ENCODE results near the gene DLG2. TPM values are rescaled to one million over a fixed set of nuclear protein-coding genes. Genes with fewer than 3 reads are reported as not detected.

The DLG2 gene
- total and polyA plus RNA-seq, 4 donors: 0.30 to 5.5 (median 0.68) TPM

DNA sequence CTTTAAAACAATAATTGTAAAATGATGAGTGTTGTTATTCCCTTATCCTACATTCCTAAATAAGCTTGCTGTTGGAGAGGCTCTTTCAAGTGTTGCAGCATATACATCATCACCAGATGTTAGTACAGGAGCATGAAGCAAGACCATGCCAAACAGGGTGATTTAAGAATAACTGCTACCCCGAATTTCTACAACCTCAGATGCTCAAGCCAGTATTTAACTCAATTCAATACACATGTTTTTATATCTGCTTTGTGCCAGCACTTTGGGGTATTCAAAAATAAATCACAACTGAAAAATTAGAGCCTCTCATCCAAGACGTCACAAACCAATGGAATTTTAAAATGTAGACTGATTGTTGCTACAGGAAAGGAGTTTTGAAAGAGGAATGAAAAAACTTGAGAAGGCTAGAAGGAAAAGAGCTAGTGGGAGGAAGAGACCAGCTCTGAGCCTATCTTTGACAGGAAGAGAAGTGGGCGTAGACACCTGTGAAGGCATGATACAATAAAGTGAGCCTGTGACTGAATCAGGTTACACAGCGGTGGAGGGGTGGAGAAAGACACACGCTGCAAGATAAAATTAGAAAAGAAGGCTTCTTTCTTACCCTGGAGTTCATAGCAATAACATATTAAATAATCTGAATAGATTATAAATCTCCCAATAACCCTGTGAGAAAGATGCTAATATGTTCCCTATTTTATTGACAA, 95.8 kb downstream of the DLG2 start:
- 73% methylated on average over 5 of the region's 5 CpGs for WGBS
- DNase-seq (ENCODE audit: low spot score): no peak
- Histone ChIP-seq H3K27me3 (ENCODE audit: control insufficient read depth in 4 of 4, insufficient read depth in 4 of 4, low read length in 3 of 4) (no peaks in the 10 kb centered on the region), H3K4me3 (ENCODE audit: low read depth in 1 of 3, low read length in 3 of 3) (no peak overlapping the region), H3K27ac (ENCODE audit: low read depth in 1 of 2, low read length in 2 of 2) (no peak overlapping the region), H3K36me3 (ENCODE audit: control insufficient read depth in 4 of 4, insufficient read depth in 3 of 4, low read depth in 1 of 4, low read length in 3 of 4) (no peaks in the 10 kb centered on the region), H3K9me3 (ENCODE audit: control insufficient read depth in 4 of 4, low read length in 3 of 4) (peaks cover 0 to 3% (median under 1%) of the 10 kb centered on the region in 4 donors), H3K9ac (ENCODE audit: low read depth in 1 of 2, low read length in 2 of 2) (no peak overlapping the region), H3K4me1 (ENCODE audit: control insufficient read depth in 4 of 4, insufficient read depth in 4 of 4, low read length in 3 of 4) (no peaks in the 10 kb centered on the region)
- TF ChIP-seq YY1 (IDR thresholded peaks at IDR 0.05) (no peak), HNF4A (conservative IDR thresholded peaks at IDR 0.05) (no peak), GABPA (IDR thresholded peaks at IDR 0.05 in 1 of 2, conservative IDR thresholded peaks at IDR 0.05 in 1 of 2) (no peak), TAF1 (conservative IDR thresholded peaks at IDR 0.05) (no peak), FOXA2 (IDR thresholded peaks at IDR 0.05) (no peak), RAD21 (IDR thresholded peaks at IDR 0.05) (no peak), JUND (IDR thresholded peaks at IDR 0.05) (no peak), RXRA (IDR thresholded peaks at IDR 0.05) (no peak)
- TF ChIP-seq, protein P1, sequence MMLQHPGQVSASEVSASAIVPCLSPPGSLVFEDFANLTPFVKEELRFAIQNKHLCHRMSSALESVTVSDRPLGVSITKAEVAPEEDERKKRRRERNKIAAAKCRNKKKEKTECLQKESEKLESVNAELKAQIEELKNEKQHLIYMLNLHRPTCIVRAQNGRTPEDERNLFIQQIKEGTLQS (IDR thresholded peaks at IDR 0.05): no peak
- TF ChIP-seq, protein P2, sequence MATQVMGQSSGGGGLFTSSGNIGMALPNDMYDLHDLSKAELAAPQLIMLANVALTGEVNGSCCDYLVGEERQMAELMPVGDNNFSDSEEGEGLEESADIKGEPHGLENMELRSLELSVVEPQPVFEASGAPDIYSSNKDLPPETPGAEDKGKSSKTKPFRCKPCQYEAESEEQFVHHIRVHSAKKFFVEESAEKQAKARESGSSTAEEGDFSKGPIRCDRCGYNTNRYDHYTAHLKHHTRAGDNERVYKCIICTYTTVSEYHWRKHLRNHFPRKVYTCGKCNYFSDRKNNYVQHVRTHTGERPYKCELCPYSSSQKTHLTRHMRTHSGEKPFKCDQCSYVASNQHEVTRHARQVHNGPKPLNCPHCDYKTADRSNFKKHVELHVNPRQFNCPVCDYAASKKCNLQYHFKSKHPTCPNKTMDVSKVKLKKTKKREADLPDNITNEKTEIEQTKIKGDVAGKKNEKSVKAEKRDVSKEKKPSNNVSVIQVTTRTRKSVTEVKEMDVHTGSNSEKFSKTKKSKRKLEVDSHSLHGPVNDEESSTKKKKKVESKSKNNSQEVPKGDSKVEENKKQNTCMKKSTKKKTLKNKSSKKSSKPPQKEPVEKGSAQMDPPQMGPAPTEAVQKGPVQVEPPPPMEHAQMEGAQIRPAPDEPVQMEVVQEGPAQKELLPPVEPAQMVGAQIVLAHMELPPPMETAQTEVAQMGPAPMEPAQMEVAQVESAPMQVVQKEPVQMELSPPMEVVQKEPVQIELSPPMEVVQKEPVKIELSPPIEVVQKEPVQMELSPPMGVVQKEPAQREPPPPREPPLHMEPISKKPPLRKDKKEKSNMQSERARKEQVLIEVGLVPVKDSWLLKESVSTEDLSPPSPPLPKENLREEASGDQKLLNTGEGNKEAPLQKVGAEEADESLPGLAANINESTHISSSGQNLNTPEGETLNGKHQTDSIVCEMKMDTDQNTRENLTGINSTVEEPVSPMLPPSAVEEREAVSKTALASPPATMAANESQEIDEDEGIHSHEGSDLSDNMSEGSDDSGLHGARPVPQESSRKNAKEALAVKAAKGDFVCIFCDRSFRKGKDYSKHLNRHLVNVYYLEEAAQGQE (IDR thresholded peaks at IDR 0.05): no peak
- TF ChIP-seq, protein P3, sequence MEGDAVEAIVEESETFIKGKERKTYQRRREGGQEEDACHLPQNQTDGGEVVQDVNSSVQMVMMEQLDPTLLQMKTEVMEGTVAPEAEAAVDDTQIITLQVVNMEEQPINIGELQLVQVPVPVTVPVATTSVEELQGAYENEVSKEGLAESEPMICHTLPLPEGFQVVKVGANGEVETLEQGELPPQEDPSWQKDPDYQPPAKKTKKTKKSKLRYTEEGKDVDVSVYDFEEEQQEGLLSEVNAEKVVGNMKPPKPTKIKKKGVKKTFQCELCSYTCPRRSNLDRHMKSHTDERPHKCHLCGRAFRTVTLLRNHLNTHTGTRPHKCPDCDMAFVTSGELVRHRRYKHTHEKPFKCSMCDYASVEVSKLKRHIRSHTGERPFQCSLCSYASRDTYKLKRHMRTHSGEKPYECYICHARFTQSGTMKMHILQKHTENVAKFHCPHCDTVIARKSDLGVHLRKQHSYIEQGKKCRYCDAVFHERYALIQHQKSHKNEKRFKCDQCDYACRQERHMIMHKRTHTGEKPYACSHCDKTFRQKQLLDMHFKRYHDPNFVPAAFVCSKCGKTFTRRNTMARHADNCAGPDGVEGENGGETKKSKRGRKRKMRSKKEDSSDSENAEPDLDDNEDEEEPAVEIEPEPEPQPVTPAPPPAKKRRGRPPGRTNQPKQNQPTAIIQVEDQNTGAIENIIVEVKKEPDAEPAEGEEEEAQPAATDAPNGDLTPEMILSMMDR (IDR thresholded peaks at IDR 0.05; ENCODE audit: low read depth, low read length, missing input control): no peak

DNA sequence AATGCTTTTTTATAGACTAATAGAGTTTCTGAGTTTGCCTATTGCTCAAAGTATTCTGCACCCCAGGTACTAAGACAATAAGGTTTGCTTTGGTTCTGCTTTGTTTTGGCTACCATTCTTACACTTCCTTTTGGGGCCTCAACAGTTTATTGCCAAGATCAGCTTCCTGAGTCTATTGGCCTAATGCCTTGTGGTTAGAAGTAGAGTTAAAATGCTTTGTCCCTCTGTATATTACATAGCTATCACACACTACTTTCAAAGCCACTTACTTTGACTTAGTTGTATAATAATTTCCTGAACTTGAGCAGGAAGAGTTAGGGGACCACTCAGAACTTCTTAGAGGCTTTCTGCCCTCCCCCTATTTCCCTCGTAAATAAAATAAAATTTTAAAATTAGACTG, 96.5 kb downstream of the DLG2 start:
- H3K9me3 ChIP-seq (ENCODE audit: control insufficient read depth in 4 of 4, low read length in 3 of 4): peaks cover 0 to 2% (median under 1%) of the 10 kb centered on the region in 4 donors
- H3K4me3 ChIP-seq (ENCODE audit: low read depth in 1 of 3, low read length in 3 of 3): no peak overlapping the region
- H3K36me3 ChIP-seq (ENCODE audit: control insufficient read depth in 4 of 4, insufficient read depth in 3 of 4, low read depth in 1 of 4, low read length in 3 of 4): no peaks in the 10 kb centered on the region
- no peak overlapping the region for H3K9ac ChIP-seq (ENCODE audit: low read depth in 1 of 2, low read length in 2 of 2)
- no peak overlapping the region for H3K27ac ChIP-seq (ENCODE audit: low read depth in 1 of 2, low read length in 2 of 2)
- WGBS: 77% methylated on average over 1 of the region's 1 CpG
- TF ChIP-seq, protein P4, sequence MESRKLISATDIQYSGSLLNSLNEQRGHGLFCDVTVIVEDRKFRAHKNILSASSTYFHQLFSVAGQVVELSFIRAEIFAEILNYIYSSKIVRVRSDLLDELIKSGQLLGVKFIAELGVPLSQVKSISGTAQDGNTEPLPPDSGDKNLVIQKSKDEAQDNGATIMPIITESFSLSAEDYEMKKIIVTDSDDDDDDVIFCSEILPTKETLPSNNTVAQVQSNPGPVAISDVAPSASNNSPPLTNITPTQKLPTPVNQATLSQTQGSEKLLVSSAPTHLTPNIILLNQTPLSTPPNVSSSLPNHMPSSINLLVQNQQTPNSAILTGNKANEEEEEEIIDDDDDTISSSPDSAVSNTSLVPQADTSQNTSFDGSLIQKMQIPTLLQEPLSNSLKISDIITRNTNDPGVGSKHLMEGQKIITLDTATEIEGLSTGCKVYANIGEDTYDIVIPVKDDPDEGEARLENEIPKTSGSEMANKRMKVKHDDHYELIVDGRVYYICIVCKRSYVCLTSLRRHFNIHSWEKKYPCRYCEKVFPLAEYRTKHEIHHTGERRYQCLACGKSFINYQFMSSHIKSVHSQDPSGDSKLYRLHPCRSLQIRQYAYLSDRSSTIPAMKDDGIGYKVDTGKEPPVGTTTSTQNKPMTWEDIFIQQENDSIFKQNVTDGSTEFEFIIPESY (IDR thresholded peaks at IDR 0.05): no peak
- DNase-seq (ENCODE audit: low spot score): no peak
- no peaks in the 10 kb centered on the region for H3K27me3 ChIP-seq (ENCODE audit: control insufficient read depth in 4 of 4, insufficient read depth in 4 of 4, low read length in 3 of 4)
- H3K4me1 ChIP-seq (ENCODE audit: control insufficient read depth in 4 of 4, insufficient read depth in 4 of 4, low read length in 3 of 4): no peaks in the 10 kb centered on the region
